HL-60 (cell line): ENCODE measurements around the gene FRRS1L.

Source experiments
- REST ChIP-seq: IDR thresholded peaks from 2 replicates; pipeline ENCODE4 v1.6.1; 2012; ENCODE audit warnings: low read depth; ENCODE audit not compliant: insufficient replicate concordance
- TF ChIP-seq, protein P1 (sequence below): IDR thresholded peaks from one replicate; pipeline ENCODE4 v1.5.1; 2011; ENCODE audit warnings: low read length, control low read depth, inconsistent platforms; ENCODE audit not compliant: insufficient read depth

- TF ChIP-seq, protein P1, sequence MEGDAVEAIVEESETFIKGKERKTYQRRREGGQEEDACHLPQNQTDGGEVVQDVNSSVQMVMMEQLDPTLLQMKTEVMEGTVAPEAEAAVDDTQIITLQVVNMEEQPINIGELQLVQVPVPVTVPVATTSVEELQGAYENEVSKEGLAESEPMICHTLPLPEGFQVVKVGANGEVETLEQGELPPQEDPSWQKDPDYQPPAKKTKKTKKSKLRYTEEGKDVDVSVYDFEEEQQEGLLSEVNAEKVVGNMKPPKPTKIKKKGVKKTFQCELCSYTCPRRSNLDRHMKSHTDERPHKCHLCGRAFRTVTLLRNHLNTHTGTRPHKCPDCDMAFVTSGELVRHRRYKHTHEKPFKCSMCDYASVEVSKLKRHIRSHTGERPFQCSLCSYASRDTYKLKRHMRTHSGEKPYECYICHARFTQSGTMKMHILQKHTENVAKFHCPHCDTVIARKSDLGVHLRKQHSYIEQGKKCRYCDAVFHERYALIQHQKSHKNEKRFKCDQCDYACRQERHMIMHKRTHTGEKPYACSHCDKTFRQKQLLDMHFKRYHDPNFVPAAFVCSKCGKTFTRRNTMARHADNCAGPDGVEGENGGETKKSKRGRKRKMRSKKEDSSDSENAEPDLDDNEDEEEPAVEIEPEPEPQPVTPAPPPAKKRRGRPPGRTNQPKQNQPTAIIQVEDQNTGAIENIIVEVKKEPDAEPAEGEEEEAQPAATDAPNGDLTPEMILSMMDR: no peak
- no peak for TF ChIP-seq REST
Measured at GRCh38 chr9:109168170-109168569, 1.1 kb upstream of the FRRS1L start.
